ENCODE measurements around the gene DYSF.

Gene DYSF

DNA sequence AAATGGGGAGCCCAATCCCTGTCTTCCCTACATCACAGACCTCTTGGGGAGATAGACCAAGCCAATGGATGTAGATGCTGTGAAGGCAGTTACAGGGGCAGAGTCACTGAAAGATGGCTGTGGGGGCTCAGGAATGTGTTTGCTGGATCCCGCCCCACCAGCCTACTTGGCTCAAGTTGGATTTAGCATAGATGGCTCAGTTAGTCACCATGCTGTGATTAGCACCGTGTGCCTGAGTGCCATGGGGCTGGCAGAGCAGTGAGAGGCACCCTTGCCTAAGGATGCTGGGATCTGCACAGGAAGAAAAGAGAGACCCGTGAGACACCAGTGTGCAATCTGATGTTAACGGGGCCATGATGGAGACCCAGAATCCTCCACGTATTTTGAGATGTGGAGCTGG is 228.3 kb downstream of the DYSF start:
- no peak for DNase-seq

DNA sequence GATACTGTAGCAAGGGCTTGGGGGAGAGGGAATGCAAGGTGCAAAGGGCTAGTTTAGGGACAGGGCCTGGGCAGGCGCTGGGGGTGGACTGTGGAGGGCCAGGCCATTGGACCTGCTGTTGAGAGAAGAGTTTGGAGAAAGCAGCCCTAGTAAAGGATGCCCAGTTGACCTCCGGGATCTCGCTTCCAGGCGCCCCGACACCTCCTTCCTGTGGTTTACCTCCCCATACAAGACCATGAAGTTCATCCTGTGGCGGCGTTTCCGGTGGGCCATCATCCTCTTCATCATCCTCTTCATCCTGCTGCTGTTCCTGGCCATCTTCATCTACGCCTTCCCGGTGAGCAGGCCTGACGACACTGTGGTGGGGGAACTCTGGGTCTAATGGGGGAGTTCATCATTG is 229.0 kb downstream of the DYSF start:
- no peak for DNase-seq

DNA sequence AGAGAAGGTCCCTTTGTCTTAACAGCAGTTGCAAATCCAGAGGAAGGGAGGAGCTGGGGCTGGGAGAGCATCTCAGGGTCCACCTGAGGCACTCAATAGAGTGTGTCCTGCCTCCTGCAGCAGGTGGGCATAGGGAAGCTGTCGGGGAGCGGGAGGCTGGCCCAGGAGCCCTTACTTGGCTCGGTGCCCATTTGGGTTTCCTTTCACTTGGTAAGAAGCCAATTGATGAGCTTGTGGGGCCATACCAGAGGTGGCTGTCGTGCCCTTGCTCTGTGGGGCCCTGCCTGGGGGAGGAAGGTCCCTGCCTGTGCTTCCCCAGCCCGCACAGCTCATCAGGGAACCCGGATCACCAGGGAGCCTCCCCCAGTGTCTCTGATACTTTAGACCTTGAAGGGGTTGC is 229.7 kb downstream of the DYSF start:
- no peak for DNase-seq

DNA sequence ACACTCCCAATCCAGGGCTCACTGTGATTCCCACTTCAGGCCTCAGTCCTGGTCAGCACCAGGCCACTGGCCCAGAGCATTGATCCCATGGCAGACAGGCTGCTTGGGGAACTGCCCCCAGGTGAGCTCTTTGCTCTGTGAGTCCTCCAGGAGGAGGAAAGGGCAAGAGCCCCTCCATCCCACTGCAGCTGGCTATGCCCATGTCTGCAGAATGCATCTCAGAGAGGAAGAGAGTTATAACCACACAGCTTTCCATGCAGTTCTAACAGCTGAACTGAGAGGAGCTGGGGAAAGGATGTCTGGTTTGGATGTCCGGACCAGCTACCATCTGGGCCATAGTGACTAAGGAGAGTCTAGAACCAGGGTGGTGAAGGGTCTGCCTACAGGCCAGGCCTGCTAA is 230.3 kb downstream of the DYSF start:
- no peak for DNase-seq

DNA sequence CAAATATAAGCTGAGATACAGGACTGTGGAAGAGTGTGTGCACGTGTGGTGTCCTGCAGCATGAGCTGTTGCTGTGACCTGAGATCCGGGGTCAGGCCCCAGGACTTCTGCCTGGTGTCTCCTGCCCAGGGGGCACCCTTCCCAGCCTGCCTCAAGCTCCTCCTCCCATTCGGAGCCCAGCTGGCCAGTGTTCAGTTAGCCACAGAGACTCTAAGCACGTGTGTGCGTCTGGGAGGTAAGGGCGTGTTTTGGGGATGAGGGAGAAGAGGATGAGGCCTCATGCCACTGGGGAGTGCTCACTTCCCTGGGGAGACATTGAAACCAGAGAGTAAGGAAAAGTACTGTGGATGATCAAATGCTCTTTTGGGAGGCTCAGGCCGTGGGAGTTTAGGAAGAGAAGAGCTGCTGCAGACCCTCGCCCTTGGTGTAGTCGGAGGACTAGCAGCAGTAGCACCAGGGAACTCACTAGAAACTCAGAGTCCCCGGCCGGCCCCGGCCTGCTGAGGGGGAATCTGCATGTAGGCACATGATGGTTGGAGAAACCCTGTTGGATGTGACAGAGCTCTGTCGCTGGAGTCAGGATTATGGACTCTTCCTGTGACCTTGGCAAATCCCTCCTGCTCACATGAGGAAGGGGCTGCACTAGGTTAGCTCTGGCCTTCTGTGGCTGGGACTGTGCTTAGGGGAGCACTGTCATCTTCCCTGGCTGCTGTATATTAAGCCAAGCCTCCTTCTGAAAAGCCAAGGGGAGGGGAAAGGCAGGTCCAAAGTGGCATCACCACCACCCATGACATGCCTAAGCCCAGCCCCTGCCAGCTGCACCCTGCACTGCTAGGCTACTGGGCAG is 231.1 kb downstream of the DYSF start:
- DNase-seq, result no peak

DNA sequence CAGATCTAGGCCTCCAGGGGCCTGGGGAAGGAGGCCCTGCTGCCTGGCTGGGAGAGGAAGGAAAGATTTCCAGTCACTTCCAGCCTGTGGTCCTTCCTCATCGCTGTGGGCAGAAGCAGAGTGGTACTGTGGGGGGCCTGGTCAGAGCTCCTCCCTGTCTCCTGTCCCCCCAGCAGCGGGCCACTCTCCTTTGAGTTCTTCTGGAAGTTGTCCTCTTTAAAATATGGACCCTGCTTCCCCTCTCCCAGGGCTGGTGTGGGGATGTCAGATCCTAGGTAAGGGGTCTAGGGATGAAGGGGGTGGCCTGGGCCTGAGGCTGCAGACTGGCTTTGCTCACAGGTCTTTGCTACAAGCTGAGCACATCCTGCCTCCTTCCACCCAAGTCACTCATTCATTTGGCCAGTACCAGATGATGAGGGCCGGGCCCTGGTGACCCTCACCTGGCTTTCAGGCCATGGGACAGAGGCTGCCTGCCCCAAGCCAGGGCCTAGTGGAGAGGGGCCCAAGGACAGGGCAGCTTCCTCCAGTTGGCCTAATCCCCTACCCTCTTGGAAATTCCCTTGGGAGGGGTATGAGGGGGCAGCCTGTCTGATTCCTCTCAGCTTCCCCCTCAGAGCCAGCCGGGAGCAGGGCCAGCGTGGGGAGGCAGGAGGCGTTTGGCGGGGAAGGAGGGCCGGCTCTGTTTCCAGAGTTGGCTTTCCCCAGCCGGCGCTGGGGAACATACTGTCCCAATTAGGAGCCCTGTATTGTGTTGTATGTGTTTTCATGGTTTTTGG is 231.9 kb downstream of the DYSF start:
- no peak for DNase-seq

DNA sequence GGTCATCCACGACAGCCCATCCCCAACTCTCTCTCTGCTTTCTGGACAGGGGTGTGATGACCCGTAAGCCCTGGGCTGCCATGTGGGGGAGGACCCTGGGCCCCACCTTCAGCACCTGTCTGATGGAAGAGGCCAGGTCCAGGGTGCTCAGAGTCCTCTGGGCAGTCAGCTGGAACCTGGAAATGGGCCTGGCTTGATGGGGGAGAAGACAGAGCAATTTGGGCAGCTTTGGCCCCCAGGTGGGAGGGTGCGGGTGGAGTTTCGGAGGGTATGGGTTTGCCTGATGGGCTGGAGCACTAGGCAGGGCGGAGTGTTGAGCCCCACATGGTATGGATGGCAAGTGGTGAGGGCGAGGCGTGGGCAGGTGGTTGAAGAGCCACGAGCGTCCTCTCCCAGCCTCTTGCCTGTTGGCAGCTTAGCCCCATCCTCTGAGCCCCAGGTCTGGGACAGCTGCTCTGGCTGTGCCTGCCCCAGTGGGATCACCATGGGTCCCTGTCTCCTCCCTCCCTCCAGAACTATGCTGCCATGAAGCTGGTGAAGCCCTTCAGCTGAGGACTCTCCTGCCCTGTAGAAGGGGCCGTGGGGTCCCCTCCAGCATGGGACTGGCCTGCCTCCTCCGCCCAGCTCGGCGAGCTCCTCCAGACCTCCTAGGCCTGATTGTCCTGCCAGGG is 232.7 kb downstream of the DYSF start:
- no peak for DNase-seq

DNA sequence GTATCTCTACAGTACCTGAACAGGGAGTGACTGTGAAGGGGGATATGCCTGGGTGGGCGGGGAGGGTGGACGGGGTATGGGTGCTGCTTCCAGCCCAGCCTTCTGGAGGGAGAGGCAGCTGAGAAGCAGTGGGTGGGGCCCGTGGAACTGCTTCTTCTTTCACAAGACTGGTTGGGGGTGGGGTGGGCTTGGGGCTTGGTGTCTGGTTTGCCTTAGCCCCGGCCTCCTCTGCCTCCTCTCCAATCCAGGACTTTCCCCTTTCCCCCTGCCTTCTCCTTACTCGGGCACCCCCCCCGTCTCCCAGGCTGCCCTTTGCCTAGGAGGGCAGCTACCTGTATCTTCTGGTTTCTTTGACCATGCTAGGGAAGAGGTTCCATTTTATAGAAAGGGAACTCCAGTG is 233.4 kb downstream of the DYSF start:
- no peak for DNase-seq

DNA sequence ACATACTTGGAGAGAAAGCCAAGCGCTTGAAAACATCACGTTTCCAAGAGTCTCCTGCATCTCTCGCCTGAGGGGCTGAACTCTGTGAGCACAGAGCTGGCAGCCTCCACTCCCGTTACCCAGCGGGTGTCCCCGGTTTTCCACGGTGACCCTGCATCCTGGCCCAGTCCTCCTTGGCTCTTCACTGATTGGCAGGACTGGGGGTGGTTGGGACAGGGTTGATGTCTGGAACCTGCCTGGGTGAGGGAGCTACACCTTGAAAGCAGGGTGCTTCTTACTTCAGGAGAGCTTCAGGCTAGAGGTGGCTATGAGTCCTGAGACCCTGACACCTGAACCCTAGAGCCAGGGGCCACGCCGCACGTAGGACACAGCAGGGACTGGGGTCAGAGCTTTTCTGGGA is 234.1 kb downstream of the DYSF start:
- DNase-seq, result no peak

DNA sequence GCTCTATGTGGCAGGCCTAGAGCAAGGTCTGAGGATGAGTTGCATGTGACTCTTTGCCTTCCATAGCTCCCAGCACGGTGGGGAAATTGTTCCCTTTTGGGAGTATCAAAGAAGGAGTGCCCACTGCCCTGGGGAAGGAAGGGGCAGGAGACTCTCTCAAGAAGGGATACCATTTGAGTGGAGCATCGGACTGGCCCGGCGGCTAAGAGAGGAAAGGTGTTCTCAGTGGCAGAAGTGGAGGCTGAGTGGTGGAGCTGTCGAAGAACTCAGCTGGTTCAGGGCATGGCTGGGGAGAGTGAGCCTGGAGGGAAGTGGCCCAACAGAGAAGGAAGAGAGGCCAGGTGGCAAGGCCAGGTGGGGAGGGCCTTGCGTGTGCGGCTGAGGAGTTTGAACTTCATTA is 235.2 kb downstream of the DYSF start:
- no peak for DNase-seq

DNA sequence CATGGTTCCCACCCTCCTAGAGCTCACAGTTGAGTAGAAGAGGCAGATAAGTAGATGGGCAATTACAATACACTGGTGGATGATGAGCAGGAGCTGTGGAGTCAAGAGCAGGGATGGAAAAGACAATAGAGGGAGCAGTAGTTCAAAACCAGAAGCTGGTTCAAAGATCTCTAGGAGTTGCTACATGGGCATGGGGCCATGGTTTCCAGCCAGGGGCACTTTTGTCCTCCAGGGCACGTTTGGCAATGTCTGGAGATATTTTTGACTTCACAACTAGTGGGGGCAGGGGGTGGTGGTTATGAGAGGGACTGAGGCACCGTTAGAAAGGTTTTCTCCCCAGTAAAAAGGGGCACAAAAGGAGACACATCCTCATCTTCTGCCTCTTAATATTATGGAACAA is 236.0 kb downstream of the DYSF start:
- DNase-seq, result no peak

DNA sequence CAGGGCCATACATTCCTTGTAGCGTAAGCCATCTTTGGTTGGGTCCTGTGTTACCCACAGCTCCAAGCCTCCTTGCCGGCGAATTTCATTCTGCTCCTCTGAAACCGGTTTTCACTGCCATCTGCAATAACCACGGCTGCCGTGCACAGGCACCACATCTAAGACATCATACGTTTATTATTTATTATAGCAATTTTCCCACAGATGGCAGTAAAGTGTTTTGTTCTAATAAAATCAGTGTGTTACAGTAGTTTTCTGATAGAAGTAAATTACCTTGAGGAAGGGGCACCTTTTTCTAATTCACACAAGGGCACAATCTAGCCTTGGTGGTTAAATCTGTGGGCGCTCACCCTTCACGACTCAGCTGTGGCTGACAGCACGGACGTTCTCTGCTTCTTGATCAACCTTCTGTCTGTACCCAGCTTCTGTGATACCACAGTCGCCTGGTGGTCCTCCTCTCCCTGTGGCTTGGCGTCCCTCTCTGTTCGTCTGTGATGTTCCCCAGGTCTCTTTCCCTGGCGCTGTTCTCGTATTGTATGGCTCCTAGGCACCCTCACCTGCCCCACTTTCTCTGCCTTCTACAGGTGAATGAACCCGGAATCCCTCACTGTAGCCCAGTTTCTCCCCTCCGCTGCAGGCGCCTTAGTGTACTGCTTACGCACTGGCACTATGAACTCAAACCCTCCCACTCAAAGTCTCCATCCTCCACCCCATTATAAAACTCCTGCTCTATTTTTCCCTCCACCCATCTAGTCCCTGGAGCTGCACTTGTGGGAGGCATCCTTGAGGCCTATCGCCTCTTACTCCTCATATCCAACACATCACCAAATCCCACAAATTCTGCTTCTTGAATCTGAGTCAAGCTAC is 236.8 kb downstream of the DYSF start:
- DNase-seq, result no peak

DNA sequence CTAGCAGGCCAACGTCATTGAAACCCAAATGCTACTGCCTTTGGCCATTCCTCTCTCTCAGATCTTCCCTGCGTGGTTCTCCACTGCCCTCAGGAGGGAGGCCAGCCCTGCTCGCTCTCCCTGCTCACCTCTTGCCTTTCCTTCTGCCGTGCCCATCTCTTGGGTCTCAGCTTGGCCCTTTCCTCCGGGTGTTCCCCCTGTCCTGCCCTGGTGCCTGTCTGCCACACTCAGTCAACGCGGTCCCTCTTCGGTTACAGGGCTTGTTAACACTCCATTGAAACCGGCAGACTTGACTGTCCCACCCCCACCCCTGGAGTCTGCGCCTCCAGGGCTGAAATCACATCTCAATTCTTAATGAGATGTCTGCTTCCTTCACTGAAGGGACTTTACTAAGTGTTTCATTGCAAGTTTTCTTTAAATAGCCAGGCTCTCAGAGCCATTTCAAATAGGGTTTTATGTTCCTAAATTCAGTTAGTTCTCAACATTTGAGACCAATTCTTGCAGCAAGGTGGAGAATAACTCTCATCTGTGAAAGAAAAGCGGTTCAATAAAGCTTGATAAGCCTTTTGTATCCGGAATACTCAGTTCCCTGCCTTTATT is 237.6 kb downstream of the DYSF start:
- no peak for DNase-seq

DNA sequence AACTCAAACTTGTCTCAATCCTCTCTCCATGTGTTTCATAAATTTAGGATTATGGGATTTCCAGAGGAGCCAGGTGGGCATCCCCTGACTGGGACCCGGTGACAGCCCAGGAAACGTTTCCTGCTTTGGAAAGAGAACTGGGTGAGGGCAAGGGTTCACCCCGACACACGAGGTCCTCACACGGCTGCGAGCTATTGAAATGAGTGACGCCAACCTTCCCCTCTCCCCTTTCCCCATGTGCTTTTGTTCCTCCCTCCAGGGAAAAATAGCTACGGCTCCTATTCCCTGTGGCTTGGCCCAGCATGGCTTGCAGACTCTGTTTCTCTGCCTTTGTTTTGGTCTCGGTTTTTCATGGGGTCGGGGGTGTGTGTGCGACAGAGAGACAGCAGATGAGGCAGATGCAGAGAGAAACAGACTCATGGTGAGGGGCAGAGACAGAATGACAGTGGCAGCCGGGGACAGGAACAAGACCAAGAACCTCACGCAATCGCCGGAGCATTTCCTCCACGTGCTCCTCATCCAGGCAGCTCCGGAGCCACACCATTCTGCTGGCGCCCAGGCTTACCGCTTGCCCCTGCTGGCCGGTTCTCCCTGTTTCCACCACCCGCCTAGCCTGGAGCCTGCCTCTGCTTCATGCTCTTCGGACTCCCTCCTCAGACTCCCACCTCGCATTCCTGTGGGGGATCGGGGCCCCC is 238.5 kb downstream of the DYSF start:
- DNase-seq, result no peak

DNA sequence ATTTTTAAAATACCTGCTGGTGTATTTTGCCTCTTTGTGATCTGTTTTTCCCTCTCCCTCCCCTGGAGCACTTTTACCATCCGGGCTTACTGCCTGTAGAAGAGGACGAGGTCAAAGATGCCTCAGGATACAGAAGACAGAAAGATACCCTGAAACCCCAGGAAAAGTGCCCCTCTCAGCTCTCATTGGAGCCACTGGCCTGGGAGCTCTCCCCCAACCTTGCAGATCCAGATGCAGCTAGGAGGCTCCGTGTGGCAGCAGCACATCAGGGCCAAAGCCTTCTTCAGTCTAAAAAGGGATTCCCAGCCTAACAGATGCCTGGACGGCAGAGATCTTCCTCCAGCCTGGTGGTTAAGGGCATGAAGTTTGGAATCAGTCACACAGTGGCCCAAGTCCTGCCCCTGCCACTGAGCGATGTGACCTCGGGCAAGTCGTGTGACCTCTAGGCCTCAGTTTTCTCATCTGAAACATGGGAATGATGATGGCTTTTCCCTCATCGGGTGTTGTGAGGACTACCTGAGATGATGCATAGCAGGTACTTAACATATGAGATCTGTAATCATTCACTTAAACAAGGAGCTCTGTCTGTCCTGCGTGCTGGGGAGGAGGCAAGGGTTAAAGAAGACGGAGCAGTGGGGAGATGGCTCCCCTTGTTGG is 239.4 kb downstream of the DYSF start:
- no peak for DNase-seq

DNA sequence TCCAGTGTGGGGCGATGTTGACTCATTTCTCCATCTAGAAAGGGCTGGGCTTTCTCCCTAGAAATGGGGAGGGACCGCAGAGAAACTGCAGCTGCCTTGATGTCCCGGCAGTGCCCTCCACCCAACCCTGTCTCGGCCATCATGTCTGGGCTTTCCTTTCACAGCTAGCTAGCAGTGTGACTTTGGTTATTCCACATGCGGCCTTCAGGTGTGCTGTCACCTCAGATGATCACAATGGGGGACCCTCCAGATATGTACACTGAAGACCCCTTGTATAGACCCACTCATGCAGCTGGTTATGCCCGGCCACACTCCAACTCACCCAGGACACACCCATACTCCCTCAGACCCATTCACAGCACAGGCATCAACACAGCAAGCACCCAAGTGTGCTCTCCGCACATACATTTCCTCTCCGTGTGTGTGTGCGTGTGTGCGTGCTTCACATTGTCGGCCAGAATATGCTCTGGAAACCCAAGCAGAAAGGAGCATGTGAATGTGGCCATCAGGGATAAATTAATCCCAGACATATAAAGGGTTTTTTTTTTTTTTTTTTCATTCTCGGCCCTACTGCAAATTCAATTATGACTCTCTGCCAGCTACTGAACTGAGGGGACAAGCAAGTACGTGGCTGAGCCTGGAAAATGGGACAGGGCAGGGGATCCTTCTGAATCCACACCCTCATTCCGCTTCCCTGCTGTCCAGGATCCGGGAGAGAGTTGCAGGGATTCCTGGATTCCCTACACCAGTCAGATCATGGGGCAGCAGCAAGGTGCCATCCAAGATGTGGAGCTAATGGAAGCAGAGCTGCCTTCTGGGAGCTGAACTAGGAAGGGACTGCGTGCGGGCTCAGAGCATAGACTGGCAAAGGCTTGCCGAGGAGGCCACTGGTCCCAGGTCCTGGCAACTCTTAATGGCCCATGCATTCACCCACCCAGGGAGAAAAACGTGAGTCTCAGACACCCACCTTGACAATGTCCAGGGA is 240.2 kb downstream of the DYSF start:
- no peak for DNase-seq

DNA sequence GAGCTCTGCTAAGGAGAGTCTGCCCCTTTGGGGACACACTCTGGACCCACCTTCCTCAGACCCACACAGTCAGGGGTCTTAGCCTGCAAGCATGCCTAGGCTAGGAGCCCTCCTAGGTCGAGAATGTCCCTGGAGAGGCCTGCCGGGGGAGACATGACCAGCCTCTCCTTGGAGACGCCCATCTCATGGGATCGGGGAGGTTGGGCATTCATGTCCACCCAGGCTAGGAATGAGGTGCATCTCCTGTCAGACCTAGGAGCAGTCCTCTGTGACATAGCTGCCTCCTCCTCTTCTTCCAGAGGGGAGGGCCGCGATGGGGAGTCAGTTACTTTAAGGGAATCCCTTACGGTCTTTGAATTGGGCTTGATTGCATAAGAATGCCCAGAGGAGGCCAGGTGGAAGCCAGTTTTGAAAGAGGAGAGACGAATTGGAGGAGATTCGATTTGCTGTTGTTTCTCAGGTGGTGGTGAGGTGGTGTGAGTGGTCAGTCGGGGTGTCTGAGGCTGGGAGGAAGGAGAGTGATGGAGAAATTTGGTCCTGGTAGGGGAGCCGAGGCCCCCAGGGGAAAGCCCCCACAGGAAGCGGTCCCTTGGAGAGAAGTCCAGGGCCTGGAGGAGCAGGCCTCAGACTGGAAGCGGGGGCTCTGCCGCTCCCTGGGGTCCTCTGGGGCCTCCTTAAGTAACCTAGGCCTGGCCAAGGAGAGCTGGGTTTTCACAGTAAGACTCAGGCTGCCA is 241.3 kb downstream of the DYSF start:
- no peak for DNase-seq

DNA sequence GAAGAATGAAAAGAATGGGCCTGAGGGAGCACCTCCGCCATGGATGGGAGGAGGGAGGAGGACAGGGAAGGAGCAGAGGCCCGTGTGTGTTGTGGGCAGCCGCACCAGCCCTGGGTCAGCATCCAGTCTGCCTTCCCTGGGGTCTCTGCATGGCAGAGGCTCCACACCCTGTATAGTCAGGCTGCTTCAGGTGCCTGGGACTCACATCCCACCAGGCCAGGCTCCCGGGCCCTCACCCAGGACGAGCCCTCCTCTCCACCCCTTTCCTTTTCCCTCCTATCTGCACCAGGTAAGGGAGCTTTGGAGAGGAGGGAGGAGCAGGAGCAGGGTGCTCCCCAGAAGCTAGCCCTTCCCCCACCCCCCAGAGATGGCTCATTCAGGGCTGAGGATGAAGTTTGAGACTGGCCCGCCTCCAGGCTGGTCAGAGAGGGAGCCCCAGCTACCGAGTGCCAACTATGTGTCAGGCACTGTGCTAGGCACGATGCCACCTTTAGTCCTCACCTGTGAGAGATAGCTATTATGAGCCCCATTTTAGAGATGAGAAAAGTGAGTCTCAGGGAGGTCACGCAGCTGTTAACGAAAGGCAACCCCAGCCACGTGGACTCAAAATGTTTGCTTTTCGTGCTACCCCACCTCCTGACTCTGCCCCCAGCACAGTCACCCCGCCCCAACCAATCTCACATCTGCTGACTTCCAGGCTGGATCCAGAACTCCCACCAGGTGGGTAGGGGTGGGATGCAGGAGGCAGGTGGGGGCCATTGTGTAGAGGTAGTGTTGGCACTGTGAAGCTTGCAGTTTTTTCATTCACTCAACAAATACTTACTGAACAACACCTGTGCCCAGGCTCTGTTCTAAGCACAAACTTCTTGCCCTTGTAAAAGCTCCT is 242.1 kb downstream of the DYSF start:
- no peak for DNase-seq
